K562 (cell line): ENCODE data around the gene PRDM15.

Source experiments
- CCAR2 ChIP-seq: fragments of 200-400 bp; formaldehyde crosslinking; IDR thresholded peaks from 2 replicates; pipeline ENCODE4 v1.6.1; 2017; ENCODE audit warnings: mild to moderate bottlenecking, low read depth, low read length
- CHD1 ChIP-seq: fragments of 200-600 bp; sonication (generic); IDR thresholded peaks from one replicate; pipeline ENCODE4 v1.6.1; 2012; ENCODE audit warnings: mild to moderate bottlenecking, moderate library complexity, low read length, inconsistent platforms
- FOXJ3 ChIP-seq: sonication (generic); formaldehyde crosslinking; IDR thresholded peaks from 2 replicates; pipeline ENCODE4 v1.4.0; 2020; ENCODE audit warnings: mild to moderate bottlenecking, missing genetic modification reagents
- HDAC2 ChIP-seq: fragments of 450-650 bp; IDR thresholded peaks from 2 replicates; pipeline ENCODE4 v1.6.1; 2016; ENCODE audit warnings: mild to moderate bottlenecking
- HNRNPK ChIP-seq: fragments of 200-400 bp; formaldehyde crosslinking; IDR thresholded peaks from one replicate; pipeline ENCODE4 v1.6.1; 2018; ENCODE audit warnings: mild to moderate bottlenecking, low read depth, low read length; ENCODE audit not compliant: poor library complexity, severe bottlenecking
- LCOR ChIP-seq: sonication (generic); formaldehyde crosslinking; IDR thresholded peaks from 2 replicates; pipeline ENCODE4 v1.8.0; 2022; ENCODE audit warnings: mild to moderate bottlenecking, missing genetic modification reagents
- MTA3 ChIP-seq: fragments of 450-650 bp; formaldehyde crosslinking; IDR thresholded peaks from 2 replicates; pipeline ENCODE4 v1.6.1; 2017; ENCODE audit warnings: mild to moderate bottlenecking, borderline replicate concordance
- RAD51 ChIP-seq: fragments of 450-650 bp; IDR thresholded peaks from 2 replicates; pipeline ENCODE4 v1.7.1; 2016; ENCODE audit warnings: low read depth, mild to moderate bottlenecking, borderline replicate concordance
- TCF7L2 ChIP-seq: fragments of 150-350 bp; IDR thresholded peaks from 2 replicates; pipeline ENCODE4 v1.6.1; 2016; ENCODE audit warnings: low read depth, mild to moderate bottlenecking, low read length, moderate library complexity
- ZBED1 ChIP-seq: IDR thresholded peaks from 2 replicates; pipeline ENCODE4 v1.6.1; 2014
- ZBTB17 ChIP-seq: fragments of 450-650 bp; formaldehyde crosslinking; IDR thresholded peaks from 2 replicates; pipeline ENCODE4 v1.4.0; 2020; ENCODE audit warnings: mild to moderate bottlenecking
- ZBTB34 ChIP-seq: fragments of 250-450 bp; sonication (Bioruptor Pico); IDR thresholded peaks from 2 replicates; pipeline ENCODE4 v1.8.0; 2021; ENCODE audit warnings: mild to moderate bottlenecking, moderate library complexity
- ZBTB43 ChIP-seq: sonication (generic); formaldehyde crosslinking; IDR thresholded peaks from 2 replicates; pipeline ENCODE4 v1.8.0; 2023; ENCODE audit warnings: mild to moderate bottlenecking, missing genetic modification reagents
- ZNF76 ChIP-seq: fragments of 250-450 bp; sonication (Bioruptor Pico); IDR thresholded peaks from 2 replicates; pipeline ENCODE4 v1.4.0; 2020; ENCODE audit warnings: mild to moderate bottlenecking, moderate library complexity, borderline replicate concordance

- TF ChIP-seq ZBTB17 (no peak), ZBTB34 (no peak), MTA3 (no peak), ZBED1 (no peak), ZBTB43 (no peak), CCAR2 (no peak), ZNF76 (CRISPR knock-in tag) (no peak), HNRNPK (no peak), TCF7L2 (no peak), LCOR (CRISPR knock-in tag) (no peak), FOXJ3 (CRISPR knock-in tag) (no peak), HDAC2 (no peak), CHD1 (no peak), RAD51 (no peak)
Observed at GRCh38 chr21:41806773-41807172, 72.4 kb downstream of the PRDM15 start.
